Effector memory CD4-positive, alpha-beta T cell (primary cell): ENCODE results near the gene AP4S1.
A peak's percentile ranks its signal among the peaks of the same experiment; 100 is the strongest.

Experiments
- DNase-seq, 3 donors: peaks; one replicate each; pipeline ENCODE4 v3.0.0-alpha.2; 2020
- H3K27ac ChIP-seq: 2 replicates; pipeline ENCODE4 v1.7.0; 2013; ENCODE audit warnings: mild to moderate bottlenecking, low read length, moderate library complexity; ENCODE audit not compliant: insufficient read depth, poor library complexity, severe bottlenecking
- H3K27me3 ChIP-seq: replicated peaks from 2 replicates; pipeline ENCODE4 v1.7.0; 2013; ENCODE audit warnings: mild to moderate bottlenecking, low read length; ENCODE audit not compliant: insufficient read depth, control insufficient read depth, poor library complexity, severe bottlenecking
- H3K36me3 ChIP-seq: 2 replicates; pipeline ENCODE4 v1.7.0; 2013; ENCODE audit warnings: mild to moderate bottlenecking, low read length, moderate library complexity; ENCODE audit not compliant: control insufficient read depth, insufficient read depth
- H3K4me1 ChIP-seq: 2 replicates; pipeline ENCODE4 v1.7.0; 2013; ENCODE audit warnings: low read length, mild to moderate bottlenecking; ENCODE audit not compliant: control insufficient read depth, insufficient read depth, poor library complexity, severe bottlenecking
- H3K4me3 ChIP-seq: 2 replicates; pipeline ENCODE4 v1.7.0; 2013; ENCODE audit warnings: low read length, low read depth, mild to moderate bottlenecking; ENCODE audit not compliant: insufficient read depth, poor library complexity, severe bottlenecking
- H3K9me3 ChIP-seq: 2 replicates; pipeline ENCODE4 v1.7.0; 2013; ENCODE audit warnings: mild to moderate bottlenecking, low read length, moderate library complexity; ENCODE audit not compliant: control insufficient read depth

Gene AP4S1

DNA sequence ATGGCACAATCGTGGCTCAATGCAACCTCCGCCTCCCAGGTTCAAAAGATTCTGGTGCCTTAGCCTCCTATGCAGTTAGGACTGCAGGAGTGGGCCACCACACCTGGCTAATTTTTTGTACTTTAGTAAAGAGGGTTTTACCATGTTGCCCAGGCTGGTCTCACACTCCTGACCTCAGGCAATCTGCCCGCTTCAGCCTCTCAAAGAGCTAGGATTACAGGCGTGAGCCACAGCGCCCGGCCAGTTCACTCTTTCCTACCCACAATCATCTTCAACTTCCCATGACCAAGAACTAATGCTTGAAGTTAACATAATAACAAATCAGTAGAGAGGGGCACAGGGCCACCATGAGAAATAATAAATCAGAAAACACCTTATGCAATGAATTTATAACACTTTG, 99.8 kb downstream of the AP4S1 start:
- Histone ChIP-seq H3K4me3 (no peak overlapping the region), H3K36me3 (peaks cover 43% of the 10 kb centered on the region), H3K27ac (no peak overlapping the region), H3K4me1 (peaks cover 13% of the 10 kb centered on the region), H3K27me3 (no peaks in the 10 kb centered on the region), H3K9me3 (no peaks in the 10 kb centered on the region)
- DNase-seq, result no peak

DNA sequence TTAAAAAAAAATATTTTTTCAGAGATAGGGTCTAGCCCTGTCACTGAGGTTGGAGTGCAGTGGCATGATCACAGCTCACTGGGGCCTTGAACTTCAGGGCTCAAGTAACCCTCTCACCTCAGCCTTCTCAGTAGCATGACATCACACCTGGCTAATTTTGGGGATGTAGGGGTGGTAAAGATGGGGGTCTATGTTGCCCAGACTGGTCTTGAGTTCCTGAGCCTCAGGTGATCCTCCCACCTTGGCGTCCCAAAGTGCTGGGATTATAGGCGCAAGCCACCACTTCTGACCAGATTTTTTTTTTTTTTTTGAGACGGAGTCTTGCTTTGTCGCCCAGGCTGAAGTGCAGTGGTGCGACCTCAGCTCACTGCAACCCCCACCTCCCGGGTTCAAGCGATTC, 101.2 kb downstream of the AP4S1 start:
- peaks cover 13% of the 10 kb centered on the region for H3K4me1 ChIP-seq
- no peak overlapping the region for H3K4me3 ChIP-seq
- DNase-seq, result no peak
- H3K36me3 ChIP-seq, result peaks cover 35% of the 10 kb centered on the region
- no peaks in the 10 kb centered on the region for H3K27me3 ChIP-seq
- H3K9me3 ChIP-seq, result no peaks in the 10 kb centered on the region
- H3K27ac ChIP-seq, result no peak overlapping the region

DNA sequence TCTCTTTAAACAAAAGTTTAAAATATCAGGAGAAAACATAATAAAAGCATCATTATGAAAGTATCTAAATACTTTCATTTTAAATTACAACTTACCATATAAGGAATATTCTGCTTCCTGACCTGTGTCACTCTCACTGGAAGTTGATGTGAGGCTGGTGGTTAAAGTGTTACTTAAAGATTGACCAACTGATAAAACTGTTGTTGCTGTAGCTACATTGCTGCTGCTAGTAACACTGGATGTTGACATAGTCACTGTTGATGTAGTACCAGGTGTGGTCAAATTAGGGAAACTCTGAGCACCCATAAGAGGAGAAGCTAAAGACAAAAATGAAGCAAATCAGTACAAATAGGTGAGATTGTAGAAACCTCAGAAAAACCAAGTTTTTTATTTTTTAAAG, 102.2 kb downstream of the AP4S1 start:
- DNase-seq, result peak; percentile 4 to 38 (median 12)
- H3K27me3 ChIP-seq, result no peaks in the 10 kb centered on the region
- H3K9me3 ChIP-seq, result no peaks in the 10 kb centered on the region
- no peak overlapping the region for H3K4me3 ChIP-seq
- peak overlapping the region; percentile 78 for H3K27ac ChIP-seq
- peaks cover 13% of the 10 kb centered on the region for H3K4me1 ChIP-seq
- peaks cover 27% of the 10 kb centered on the region for H3K36me3 ChIP-seq

DNA sequence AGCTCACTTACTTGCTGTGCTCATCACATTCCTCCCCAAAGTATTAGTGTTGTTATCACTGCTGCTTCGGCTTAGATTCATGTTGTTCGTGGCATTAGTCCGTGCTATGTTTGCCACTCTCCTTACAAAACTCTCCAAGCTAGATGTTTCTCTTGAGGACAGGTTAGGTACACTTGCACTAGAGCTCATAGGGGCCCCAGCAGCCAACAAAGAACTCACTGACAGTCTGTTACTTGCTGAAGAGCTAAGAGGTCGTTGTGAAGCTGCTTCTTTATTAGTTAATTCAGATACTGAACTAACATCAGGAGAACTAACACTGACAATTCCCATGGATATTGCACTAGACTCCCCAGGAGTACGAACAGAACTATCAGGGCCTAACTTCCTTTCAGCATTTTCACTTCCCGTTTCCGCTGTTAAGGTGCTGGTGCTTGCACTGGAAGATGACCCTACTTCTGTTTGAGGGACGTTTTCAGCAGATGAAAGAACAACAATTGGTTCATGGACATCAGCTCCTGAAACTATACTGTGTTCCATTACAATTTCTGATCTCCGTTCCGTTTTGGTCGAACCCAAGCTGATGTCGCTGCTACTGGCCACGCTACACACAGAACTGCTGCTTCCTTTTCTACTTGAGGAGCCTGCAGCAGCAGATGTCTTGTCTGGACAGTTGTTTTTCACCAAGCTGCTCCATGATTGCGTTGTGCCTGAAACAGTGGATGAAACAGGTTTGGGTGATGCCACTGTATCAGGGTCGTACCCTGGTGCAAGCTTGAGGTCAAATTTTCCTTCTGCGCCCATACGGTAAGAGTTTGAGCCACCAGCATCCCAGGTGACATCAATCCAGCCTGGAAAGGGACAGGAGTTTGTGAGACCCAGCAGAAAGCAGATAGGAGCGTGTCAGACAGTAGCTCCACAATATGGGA, 103.4 kb downstream of the AP4S1 start:
- no peaks in the 10 kb centered on the region for H3K9me3 ChIP-seq
- H3K36me3 ChIP-seq, result peaks cover 35% of the 10 kb centered on the region
- H3K4me1 ChIP-seq, result peaks cover 13% of the 10 kb centered on the region
- peak overlapping the region; percentile 78 for H3K27ac ChIP-seq
- no peak for DNase-seq
- no peaks in the 10 kb centered on the region for H3K27me3 ChIP-seq
- no peak overlapping the region for H3K4me3 ChIP-seq

DNA sequence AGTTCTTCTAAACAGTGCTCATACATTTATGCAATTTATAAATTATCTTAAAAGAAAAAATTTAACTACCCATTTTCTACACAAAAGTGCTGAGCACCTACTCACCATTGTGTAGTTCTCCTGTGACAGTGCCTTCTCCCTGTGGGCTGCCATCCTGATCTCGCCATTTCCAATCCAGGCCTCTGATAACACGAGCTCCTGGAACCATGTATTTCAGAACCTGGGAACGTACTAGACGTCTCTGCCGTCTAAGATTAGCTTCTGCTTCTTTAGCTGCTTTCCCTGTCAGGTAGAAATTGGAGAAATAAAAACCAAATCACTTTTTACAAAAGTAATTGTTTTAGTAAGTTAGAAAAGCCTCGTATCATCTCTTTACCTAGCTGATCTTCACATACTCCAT, 107.7 kb downstream of the AP4S1 start:
- H3K4me1 ChIP-seq, result peaks cover 5% of the 10 kb centered on the region
- H3K27me3 ChIP-seq, result no peaks in the 10 kb centered on the region
- H3K9me3 ChIP-seq, result no peaks in the 10 kb centered on the region
- DNase-seq, result no peak
- no peak overlapping the region for H3K27ac ChIP-seq
- H3K36me3 ChIP-seq, result peaks cover 61% of the 10 kb centered on the region
- no peak overlapping the region for H3K4me3 ChIP-seq

GRCh38 chr14:31137214-31137889, 111.9 kb downstream of the AP4S1 start:
- Histone ChIP-seq H3K27me3 (no peaks in the 10 kb centered on the region), H3K4me1 (no peaks in the 10 kb centered on the region), H3K4me3 (no peak overlapping the region), H3K27ac (no peak overlapping the region), H3K9me3 (no peaks in the 10 kb centered on the region), H3K36me3 (peaks cover 66% of the 10 kb centered on the region)
- no peak for DNase-seq

GRCh38 chr14:31138301-31138700, 112.9 kb downstream of the AP4S1 start:
- H3K27ac ChIP-seq, result no peak overlapping the region
- DNase-seq, result no peak
- no peaks in the 10 kb centered on the region for H3K9me3 ChIP-seq
- H3K4me1 ChIP-seq, result no peaks in the 10 kb centered on the region
- peaks cover 65% of the 10 kb centered on the region for H3K36me3 ChIP-seq
- H3K4me3 ChIP-seq, result no peak overlapping the region
- no peaks in the 10 kb centered on the region for H3K27me3 ChIP-seq

GRCh38 chr14:31139301-31139847, 113.9 kb downstream of the AP4S1 start:
- H3K4me1 ChIP-seq, result no peaks in the 10 kb centered on the region
- no peak overlapping the region for H3K4me3 ChIP-seq
- H3K9me3 ChIP-seq, result no peaks in the 10 kb centered on the region
- no peaks in the 10 kb centered on the region for H3K27me3 ChIP-seq
- H3K27ac ChIP-seq, result no peak overlapping the region
- DNase-seq, result no peak
- H3K36me3 ChIP-seq, result peaks cover 68% of the 10 kb centered on the region

- no peak for DNase-seq
- Histone ChIP-seq H3K36me3 (peaks cover 69% of the 10 kb centered on the region), H3K27ac (no peak overlapping the region), H3K9me3 (no peaks in the 10 kb centered on the region), H3K4me1 (no peaks in the 10 kb centered on the region), H3K4me3 (no peak overlapping the region), H3K27me3 (no peaks in the 10 kb centered on the region)
Measured at GRCh38 chr14:31142455-31143087, 117.1 kb downstream of the AP4S1 start.
